ENCODE data around the gene AP3B1.

The AP3B1 gene

GRCh38 chr5:77960863-77961396 is 333.6 kb downstream of the AP3B1 start:
- H3K4me3 ChIP-seq (ENCODE audit: low read depth, low read length), result no peak overlapping the region
- no peak for TF ChIP-seq CTCF (conservative IDR thresholded peaks at IDR 0.05; ENCODE audit: low read depth, low read length)
- no peak for DNase-seq (ENCODE audit: low read depth)

GRCh38 chr5:77960305-77960704 is 334.2 kb downstream of the AP3B1 start:
- no peak for TF ChIP-seq CTCF (conservative IDR thresholded peaks at IDR 0.05; ENCODE audit: low read depth, low read length)
- no peak overlapping the region for H3K4me3 ChIP-seq (ENCODE audit: low read depth, low read length)
- DNase-seq (ENCODE audit: low read depth), result no peak

GRCh38 chr5:77958642-77959330 is 335.7 kb downstream of the AP3B1 start:
- no peak for DNase-seq (ENCODE audit: low read depth)
- no peak for TF ChIP-seq CTCF (conservative IDR thresholded peaks at IDR 0.05; ENCODE audit: low read depth, low read length)
- no peak overlapping the region for H3K4me3 ChIP-seq (ENCODE audit: low read depth, low read length)

GRCh38 chr5:77957931-77958521 is 336.5 kb downstream of the AP3B1 start:
- no peak for TF ChIP-seq CTCF (conservative IDR thresholded peaks at IDR 0.05; ENCODE audit: low read depth, low read length)
- no peak overlapping the region for H3K4me3 ChIP-seq (ENCODE audit: low read depth, low read length)
- DNase-seq (ENCODE audit: low read depth), result no peak

- H3K4me3 ChIP-seq (ENCODE audit: low read depth, low read length), result no peak overlapping the region
- TF ChIP-seq CTCF (conservative IDR thresholded peaks at IDR 0.05; ENCODE audit: low read depth, low read length), result no peak
- no peak for DNase-seq (ENCODE audit: low read depth)
Measured at GRCh38 chr5:77957516-77957915, 337.0 kb downstream of the AP3B1 start.

- no peak for DNase-seq (ENCODE audit: low read depth)
- no peak for TF ChIP-seq CTCF (conservative IDR thresholded peaks at IDR 0.05; ENCODE audit: low read depth, low read length)
- H3K4me3 ChIP-seq (ENCODE audit: low read depth, low read length), result no peak overlapping the region
Measured at GRCh38 chr5:77957081-77957480, 337.4 kb downstream of the AP3B1 start.

- no peak overlapping the region for H3K4me3 ChIP-seq (ENCODE audit: low read depth, low read length)
- TF ChIP-seq CTCF (conservative IDR thresholded peaks at IDR 0.05; ENCODE audit: low read depth, low read length), result no peak
- no peak for DNase-seq (ENCODE audit: low read depth)
Measured at GRCh38 chr5:77955577-77955976, 338.9 kb downstream of the AP3B1 start.
